Stomach (tissue), 4 donors: Measurements from ENCODE around the gene ALKBH7.

Experiments
- POLR2A ChIP-seq, 4 donors: fragments of 450-650 bp; IDR thresholded peaks; one replicate each; pipeline ENCODE4 v1.6.1; 2016; ENCODE audit warnings: antibody characterized with exemption in 4 of 4, control low read depth in 2 of 4, mild to moderate bottlenecking in 1 of 4, moderate library complexity in 1 of 4
- POLR2AphosphoS5 ChIP-seq, 3 donors: sonication (generic); formaldehyde crosslinking; IDR thresholded peaks; one replicate each; pipeline ENCODE4 v1.6.1; 2016; ENCODE audit warnings: antibody characterized with exemption in 3 of 3

DNA sequence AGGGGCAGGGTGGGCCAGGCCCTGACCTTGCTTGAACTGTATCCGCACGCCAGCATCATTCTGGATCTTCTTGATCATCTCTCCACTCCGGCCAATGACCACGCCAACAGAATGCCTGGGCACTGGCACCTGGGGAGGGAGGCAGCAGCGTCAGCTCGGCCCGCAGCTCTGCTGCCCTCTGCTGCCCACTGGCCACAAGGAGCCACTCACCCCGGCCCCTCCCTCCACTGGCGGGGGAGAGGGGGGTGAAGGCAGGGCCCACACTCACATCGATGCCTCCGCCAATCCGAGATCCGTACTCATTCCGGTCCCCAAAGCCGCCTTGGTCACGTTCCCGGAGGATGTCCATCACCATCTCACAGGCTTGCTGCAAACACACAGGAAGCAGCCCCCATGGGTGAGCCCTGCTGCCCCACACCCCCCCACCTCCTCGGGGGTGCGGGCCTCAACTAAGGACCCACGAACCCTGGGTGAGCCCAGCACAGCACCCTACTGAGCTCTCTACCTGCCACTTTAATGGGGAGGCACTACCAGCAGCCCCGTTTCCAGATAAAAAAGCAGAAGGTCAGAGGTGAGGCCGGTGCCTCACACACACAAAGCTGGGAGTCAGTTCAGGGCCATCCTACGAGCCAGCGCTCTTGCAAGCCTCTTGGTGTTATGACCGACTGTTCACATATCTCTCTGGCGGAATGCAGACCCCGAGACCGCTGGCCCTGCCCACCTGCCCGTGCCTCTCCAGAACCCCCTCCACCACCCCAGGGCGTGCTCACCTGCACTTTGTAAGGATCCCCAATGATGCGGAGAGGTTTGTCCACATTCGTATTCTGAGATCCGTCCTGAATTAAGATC is 45.3 kb downstream of the ALKBH7 start:
- no peak for TF ChIP-seq POLR2AphosphoS5 (IDR thresholded peaks at IDR 0.05)
- TF ChIP-seq POLR2A (IDR thresholded peaks at IDR 0.05) = no peak
